Stimulated activated CD8-positive, alpha-beta memory T cell treated with anti-CD3 and anti-CD28 coated beads, Interleukin-2, amount 100 ng/mL, for 1 hour (primary cell): ENCODE measurements around the gene C22orf31.
"Not testable (repeated sequence)": the region's sequence is repeated elsewhere in the genome, so short reads cannot be mapped to it uniquely, and the experiment has no call there.

Source experiments
- DNase-seq, 2 donors: peaks; one replicate each; pipeline ENCODE4 v3.0.0-alpha.2; 2020; ENCODE audit warnings: low read depth in 2 of 2

The C22orf31 gene

GRCh38 chr22:29061773-29062172 is at the start of gene C22orf31:
Gene C22orf31 (minus strand): TSS chr22:29061831. CDS start chr22:29061792, 39 bp downstream.
- no peak for DNase-seq

- DNase-seq: no peak
Measured at GRCh38 chr22:29110946-29111345, 49.3 kb upstream of the C22orf31 start.

GRCh38 chr22:29109822-29110221 is 48.2 kb upstream of the C22orf31 start:
- no peak for DNase-seq

GRCh38 chr22:29108137-29108536 is 46.5 kb upstream of the C22orf31 start:
- DNase-seq: no peak

- DNase-seq: no peak
Measured at GRCh38 chr22:29106839-29107238, 45.2 kb upstream of the C22orf31 start.

- no peak for DNase-seq
Measured at GRCh38 chr22:29105468-29105867, 43.8 kb upstream of the C22orf31 start.

- DNase-seq: no peak
Measured at GRCh38 chr22:29103121-29103520, 41.5 kb upstream of the C22orf31 start.

GRCh38 chr22:29102300-29102699 is 40.7 kb upstream of the C22orf31 start:
- no peak for DNase-seq

GRCh38 chr22:29098296-29098695 is 36.7 kb upstream of the C22orf31 start:
- DNase-seq: no peak

GRCh38 chr22:29096736-29097669 is 35.4 kb upstream of the C22orf31 start:
- DNase-seq: no peak

- no peak for DNase-seq
Measured at GRCh38 chr22:29095459-29095858, 33.8 kb upstream of the C22orf31 start.

GRCh38 chr22:29093501-29094300 is 32.1 kb upstream of the C22orf31 start:
- DNase-seq: no peak

GRCh38 chr22:29093030-29093429 is 31.4 kb upstream of the C22orf31 start:
- no peak for DNase-seq

GRCh38 chr22:29092243-29092642 is 30.6 kb upstream of the C22orf31 start:
- DNase-seq: no peak

GRCh38 chr22:29090039-29090438 is 28.4 kb upstream of the C22orf31 start:
- DNase-seq: no peak

- no peak for DNase-seq
Measured at GRCh38 chr22:29089507-29089906, 27.9 kb upstream of the C22orf31 start.

GRCh38 chr22:29088809-29089208 is 27.2 kb upstream of the C22orf31 start:
- DNase-seq: no peak

- no peak for DNase-seq
Measured at GRCh38 chr22:29087012-29087411, 25.4 kb upstream of the C22orf31 start.

- DNase-seq: no peak
Measured at GRCh38 chr22:29083933-29084591, 22.4 kb upstream of the C22orf31 start.

GRCh38 chr22:29083576-29083932 is 21.9 kb upstream of the C22orf31 start:
- DNase-seq: not testable (repeated sequence)

GRCh38 chr22:29082826-29083545 is 21.4 kb upstream of the C22orf31 start:
- DNase-seq: no peak
